ENCODE data around the gene RAD23A. TPM values are rescaled to one million over a fixed set of nuclear protein-coding genes. Genes with fewer than 3 reads are reported as not detected.

The RAD23A gene
- polyA plus RNA-seq, 1 donor = 91.8 TPM

- no CpG with 5 or more reads among the region's 10 CpGs for WGBS (ENCODE audit: insufficient coverage, low lambda C conversion rate)
- no peak overlapping the region for H3K27ac ChIP-seq (ENCODE audit: low read length)
Measured at GRCh38 chr19:12984683-12985048, 39.0 kb downstream of the RAD23A start.

DNA sequence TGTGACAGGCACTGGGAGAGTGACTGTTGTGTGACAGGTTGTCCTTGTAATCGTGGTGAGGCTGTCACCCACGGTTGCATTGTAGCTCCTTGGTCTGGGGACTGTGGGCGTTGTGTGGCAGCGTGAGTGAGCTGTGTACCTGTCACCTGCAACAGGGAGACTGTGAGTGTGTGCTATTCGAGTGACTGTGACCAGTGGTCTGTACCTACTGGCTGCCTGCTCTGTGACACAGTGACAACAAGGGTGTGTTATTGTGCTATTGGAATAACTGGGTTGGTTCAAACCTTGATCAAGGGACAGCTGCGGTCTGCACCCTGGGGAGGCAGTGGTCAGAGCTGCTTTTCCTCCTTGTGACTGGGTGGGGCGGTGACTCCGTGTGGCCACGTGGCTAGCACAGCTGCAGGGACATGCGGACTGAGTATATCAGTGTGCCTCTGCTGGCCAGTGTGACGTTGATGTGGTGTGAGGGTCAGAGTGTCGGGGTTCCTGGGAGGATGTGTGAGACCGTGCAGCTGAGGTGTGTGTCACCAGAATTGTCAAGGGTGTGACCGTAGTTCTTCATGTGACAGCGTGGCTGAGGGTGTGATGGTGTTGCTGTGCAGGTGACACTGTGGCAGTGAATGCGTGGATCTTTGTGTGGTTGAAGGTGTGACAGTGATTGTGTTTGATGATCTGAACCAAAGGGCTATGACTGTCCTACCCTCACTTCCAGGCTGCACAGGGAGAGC, 39.6 kb downstream of the RAD23A start:
- H3K4me1 ChIP-seq (ENCODE audit: control insufficient read depth, insufficient read depth, low read length) = peaks cover 15% of the 10 kb centered on the region
- H3K36me3 ChIP-seq (ENCODE audit: control insufficient read depth, insufficient read depth, low read length) = no peaks in the 10 kb centered on the region
- no peak overlapping the region for H3K27ac ChIP-seq (ENCODE audit: low read length)
- H3K9me3 ChIP-seq (ENCODE audit: control insufficient read depth, low read depth, low read length) = peaks cover 16% of the 10 kb centered on the region
- peak; percentile 39 to 65 for DNase-seq
- H3K4me3 ChIP-seq (ENCODE audit: low read length) = no peak overlapping the region
- H3K27me3 ChIP-seq (ENCODE audit: control insufficient read depth, insufficient read depth, low read length) = peaks cover 70% of the 10 kb centered on the region
- WGBS (ENCODE audit: insufficient coverage, low lambda C conversion rate) = no CpG with 5 or more reads among the region's 16 CpGs

More at GRCh38 chr19:12984683-12985048, 39.0 kb downstream of the RAD23A start:
- no peak overlapping the region for H3K4me3 ChIP-seq (ENCODE audit: low read length)
- DNase-seq = no peak
- H3K4me1 ChIP-seq (ENCODE audit: control insufficient read depth, insufficient read depth, low read length) = peaks cover 15% of the 10 kb centered on the region
- H3K27me3 ChIP-seq (ENCODE audit: control insufficient read depth, insufficient read depth, low read length) = peaks cover 65% of the 10 kb centered on the region
- no peaks in the 10 kb centered on the region for H3K36me3 ChIP-seq (ENCODE audit: control insufficient read depth, insufficient read depth, low read length)
- H3K9me3 ChIP-seq (ENCODE audit: control insufficient read depth, low read depth, low read length) = peaks cover 16% of the 10 kb centered on the region

DNA sequence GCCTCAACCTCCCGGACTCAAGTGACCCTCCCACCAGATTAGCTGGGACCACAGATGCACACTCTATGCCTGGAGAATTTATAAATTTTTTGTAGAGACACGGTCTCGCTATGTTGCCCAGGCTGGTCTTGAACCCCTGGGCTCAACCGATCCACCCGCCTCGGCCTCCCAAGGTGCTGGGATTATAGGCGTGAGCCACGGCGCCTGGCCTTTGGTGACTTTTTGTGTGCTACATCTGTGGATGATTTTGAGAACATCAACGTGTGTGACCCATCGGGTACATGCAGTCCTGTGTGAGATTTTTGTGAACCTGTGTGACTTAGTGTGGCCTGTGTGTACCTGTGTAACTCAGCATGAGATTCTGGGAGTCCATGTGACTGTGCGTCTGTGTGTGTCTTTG, 41.1 kb downstream of the RAD23A start:
- Histone ChIP-seq H3K9me3 (ENCODE audit: control insufficient read depth, low read depth, low read length) (peaks cover 16% of the 10 kb centered on the region), H3K27ac (ENCODE audit: low read length) (no peak overlapping the region), H3K36me3 (ENCODE audit: control insufficient read depth, insufficient read depth, low read length) (no peaks in the 10 kb centered on the region), H3K4me3 (ENCODE audit: low read length) (no peak overlapping the region), H3K4me1 (ENCODE audit: control insufficient read depth, insufficient read depth, low read length) (peaks cover 15% of the 10 kb centered on the region), H3K27me3 (ENCODE audit: control insufficient read depth, insufficient read depth, low read length) (peaks cover 77% of the 10 kb centered on the region)
- no CpG with 5 or more reads among the region's 12 CpGs for WGBS (ENCODE audit: insufficient coverage, low lambda C conversion rate)
- no peak for DNase-seq

GRCh38 chr19:12987190-12987589, 41.5 kb downstream of the RAD23A start:
- no peak overlapping the region for H3K27ac ChIP-seq (ENCODE audit: low read length)
- no peaks in the 10 kb centered on the region for H3K36me3 ChIP-seq (ENCODE audit: control insufficient read depth, insufficient read depth, low read length)
- peaks cover 76% of the 10 kb centered on the region for H3K27me3 ChIP-seq (ENCODE audit: control insufficient read depth, insufficient read depth, low read length)
- WGBS (ENCODE audit: insufficient coverage, low lambda C conversion rate) = no CpG with 5 or more reads among the region's 3 CpGs
- peaks cover 16% of the 10 kb centered on the region for H3K9me3 ChIP-seq (ENCODE audit: control insufficient read depth, low read depth, low read length)
- no peak for DNase-seq
- no peak overlapping the region for H3K4me3 ChIP-seq (ENCODE audit: low read length)
- H3K4me1 ChIP-seq (ENCODE audit: control insufficient read depth, insufficient read depth, low read length) = peaks cover 15% of the 10 kb centered on the region

DNA sequence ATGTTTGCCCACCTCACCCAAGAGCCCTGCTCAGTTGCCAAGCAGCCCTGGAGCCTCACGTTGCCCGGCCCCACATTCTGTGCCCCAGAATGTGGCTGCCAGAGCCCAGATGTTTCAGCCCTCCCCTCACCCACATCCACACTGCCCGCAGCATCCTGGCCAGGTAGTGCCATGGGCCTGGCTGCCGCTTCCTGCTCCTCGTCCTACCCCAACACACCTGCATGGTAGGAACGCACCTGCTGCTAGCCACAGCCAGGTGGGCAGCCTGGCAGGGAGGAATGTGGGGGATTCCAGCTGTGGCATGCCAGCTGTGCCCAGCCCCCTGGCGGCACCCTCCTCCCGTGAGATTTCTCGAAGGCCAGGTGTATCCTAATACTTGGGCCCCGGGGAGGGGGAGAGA, 42.1 kb downstream of the RAD23A start:
- no peak overlapping the region for H3K4me3 ChIP-seq (ENCODE audit: low read length)
- no peak overlapping the region for H3K27ac ChIP-seq (ENCODE audit: low read length)
- H3K36me3 ChIP-seq (ENCODE audit: control insufficient read depth, insufficient read depth, low read length) = no peaks in the 10 kb centered on the region
- H3K9me3 ChIP-seq (ENCODE audit: control insufficient read depth, low read depth, low read length) = peaks cover 16% of the 10 kb centered on the region
- no CpG with 5 or more reads among the region's 10 CpGs for WGBS (ENCODE audit: insufficient coverage, low lambda C conversion rate)
- H3K27me3 ChIP-seq (ENCODE audit: control insufficient read depth, insufficient read depth, low read length) = peaks cover 70% of the 10 kb centered on the region
- no peak for DNase-seq
- peaks cover 15% of the 10 kb centered on the region for H3K4me1 ChIP-seq (ENCODE audit: control insufficient read depth, insufficient read depth, low read length)

GRCh38 chr19:12990431-12990830, 44.8 kb downstream of the RAD23A start:
- Histone ChIP-seq H3K9me3 (ENCODE audit: control insufficient read depth, low read depth, low read length) (peaks cover 12% of the 10 kb centered on the region), H3K4me3 (ENCODE audit: low read length) (no peak overlapping the region), H3K36me3 (ENCODE audit: control insufficient read depth, insufficient read depth, low read length) (no peaks in the 10 kb centered on the region), H3K27ac (ENCODE audit: low read length) (no peak overlapping the region), H3K27me3 (ENCODE audit: control insufficient read depth, insufficient read depth, low read length) (peaks cover 69% of the 10 kb centered on the region), H3K4me1 (ENCODE audit: control insufficient read depth, insufficient read depth, low read length) (peaks cover 11% of the 10 kb centered on the region)
- WGBS (ENCODE audit: insufficient coverage, low lambda C conversion rate) = no CpG with 5 or more reads among the region's 22 CpGs
- DNase-seq = no peak

DNA sequence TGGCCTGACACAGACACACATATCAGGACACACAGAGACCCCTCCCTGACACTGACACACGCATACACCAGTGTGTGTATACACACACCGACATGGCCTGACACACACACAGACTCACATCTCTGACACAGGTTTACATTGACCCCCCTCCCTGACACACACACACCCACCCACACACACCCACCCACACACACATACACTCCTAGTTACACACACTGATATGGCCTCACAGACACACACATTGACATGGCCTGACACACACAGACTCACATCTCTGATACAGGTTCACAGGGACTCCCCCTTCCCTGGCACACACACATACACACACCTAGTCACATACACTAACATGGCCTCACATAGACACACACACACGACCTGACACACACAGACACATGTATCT, 45.2 kb downstream of the RAD23A start:
- peaks cover 11% of the 10 kb centered on the region for H3K9me3 ChIP-seq (ENCODE audit: control insufficient read depth, low read depth, low read length)
- H3K4me3 ChIP-seq (ENCODE audit: low read length) = no peak overlapping the region
- WGBS (ENCODE audit: insufficient coverage, low lambda C conversion rate) = no CpG with 5 or more reads among the region's 3 CpGs
- no peak overlapping the region for H3K27ac ChIP-seq (ENCODE audit: low read length)
- DNase-seq = no peak
- no peaks in the 10 kb centered on the region for H3K36me3 ChIP-seq (ENCODE audit: control insufficient read depth, insufficient read depth, low read length)
- peaks cover 65% of the 10 kb centered on the region for H3K27me3 ChIP-seq (ENCODE audit: control insufficient read depth, insufficient read depth, low read length)
- H3K4me1 ChIP-seq (ENCODE audit: control insufficient read depth, insufficient read depth, low read length) = peaks cover 7% of the 10 kb centered on the region

DNA sequence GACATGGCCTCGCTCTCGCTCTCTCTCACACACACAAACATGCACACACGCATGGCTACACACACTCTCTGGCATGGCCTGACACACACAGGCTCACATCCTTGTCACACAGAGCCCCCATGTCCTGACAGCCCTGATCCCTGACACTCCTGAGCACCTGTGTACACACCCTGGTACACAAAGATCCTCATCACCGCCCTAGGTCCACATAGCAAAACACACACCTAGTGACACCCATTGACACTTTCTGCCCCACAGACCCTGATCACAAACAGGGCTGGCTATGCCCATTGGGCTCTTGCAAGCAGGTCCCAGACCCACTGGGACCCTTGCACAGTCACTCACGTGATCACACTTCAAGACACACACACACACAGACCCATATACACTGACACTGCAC, 45.6 kb downstream of the RAD23A start:
- no CpG with 5 or more reads among the region's 5 CpGs for WGBS (ENCODE audit: insufficient coverage, low lambda C conversion rate)
- no peaks in the 10 kb centered on the region for H3K36me3 ChIP-seq (ENCODE audit: control insufficient read depth, insufficient read depth, low read length)
- H3K4me1 ChIP-seq (ENCODE audit: control insufficient read depth, insufficient read depth, low read length) = peaks cover 4% of the 10 kb centered on the region
- no peak overlapping the region for H3K4me3 ChIP-seq (ENCODE audit: low read length)
- H3K27me3 ChIP-seq (ENCODE audit: control insufficient read depth, insufficient read depth, low read length) = peaks cover 65% of the 10 kb centered on the region
- DNase-seq = no peak
- peaks cover 12% of the 10 kb centered on the region for H3K9me3 ChIP-seq (ENCODE audit: control insufficient read depth, low read depth, low read length)
- H3K27ac ChIP-seq (ENCODE audit: low read length) = no peak overlapping the region

DNA sequence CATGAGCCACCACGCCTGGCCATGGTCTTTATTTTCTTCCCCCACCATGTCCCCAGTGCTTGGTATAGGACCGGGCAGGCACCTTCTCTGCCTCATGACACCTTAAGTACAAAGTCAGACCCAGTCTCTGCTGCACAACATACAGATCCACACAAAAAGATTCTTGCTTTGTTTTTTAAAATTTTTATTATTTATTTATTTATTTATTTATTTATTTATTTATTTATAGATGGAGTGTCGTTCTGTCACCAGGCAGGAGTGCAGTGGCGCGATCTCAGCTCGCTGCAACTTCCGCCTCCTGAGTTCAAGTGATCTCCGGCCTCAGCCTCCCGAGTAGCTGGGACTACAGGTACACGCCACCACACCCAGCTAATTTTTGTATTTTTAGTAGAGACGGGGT, 47.1 kb downstream of the RAD23A start:
- 86% methylated on average over 1 of the region's 11 CpGs for WGBS (ENCODE audit: insufficient coverage, low lambda C conversion rate)
- H3K27ac ChIP-seq (ENCODE audit: low read length) = no peak overlapping the region
- no peaks in the 10 kb centered on the region for H3K36me3 ChIP-seq (ENCODE audit: control insufficient read depth, insufficient read depth, low read length)
- no peak for DNase-seq
- H3K4me3 ChIP-seq (ENCODE audit: low read length) = no peak overlapping the region
- H3K4me1 ChIP-seq (ENCODE audit: control insufficient read depth, insufficient read depth, low read length) = peaks cover 4% of the 10 kb centered on the region
- H3K9me3 ChIP-seq (ENCODE audit: control insufficient read depth, low read depth, low read length) = peaks cover 18% of the 10 kb centered on the region
- peaks cover 69% of the 10 kb centered on the region for H3K27me3 ChIP-seq (ENCODE audit: control insufficient read depth, insufficient read depth, low read length)

GRCh38 chr19:12993562-12993961, 47.9 kb downstream of the RAD23A start:
- WGBS (ENCODE audit: insufficient coverage, low lambda C conversion rate) = no CpG with 5 or more reads among the region's 7 CpGs
- Histone ChIP-seq H3K36me3 (ENCODE audit: control insufficient read depth, insufficient read depth, low read length) (no peaks in the 10 kb centered on the region), H3K9me3 (ENCODE audit: control insufficient read depth, low read depth, low read length) (peaks cover 18% of the 10 kb centered on the region), H3K4me3 (ENCODE audit: low read length) (no peak overlapping the region), H3K27me3 (ENCODE audit: control insufficient read depth, insufficient read depth, low read length) (peaks cover 74% of the 10 kb centered on the region), H3K4me1 (ENCODE audit: control insufficient read depth, insufficient read depth, low read length) (peaks cover 4% of the 10 kb centered on the region), H3K27ac (ENCODE audit: low read length) (no peak overlapping the region)
- DNase-seq = no peak
